IPS-18c (cell line): ENCODE data around the gene CSF1.
"Not testable (repeated sequence)": the region's sequence is repeated elsewhere in the genome, so short reads cannot be mapped to it uniquely, and the experiment has no call there.

Experiments
- H3K4me3 ChIP-seq: 2 replicates; pipeline ENCODE4 v1.7.0; 2013; ENCODE audit warnings: low read depth, mild to moderate bottlenecking, low read length, moderate library complexity; ENCODE audit not compliant: insufficient read depth
- H3K9me3 ChIP-seq: one replicate; pipeline ENCODE4 v1.6.1; 2013; ENCODE audit warnings: mild to moderate bottlenecking, low read length, moderate library complexity; ENCODE audit not compliant: control insufficient read depth, insufficient read depth

The CSF1 gene

DNA sequence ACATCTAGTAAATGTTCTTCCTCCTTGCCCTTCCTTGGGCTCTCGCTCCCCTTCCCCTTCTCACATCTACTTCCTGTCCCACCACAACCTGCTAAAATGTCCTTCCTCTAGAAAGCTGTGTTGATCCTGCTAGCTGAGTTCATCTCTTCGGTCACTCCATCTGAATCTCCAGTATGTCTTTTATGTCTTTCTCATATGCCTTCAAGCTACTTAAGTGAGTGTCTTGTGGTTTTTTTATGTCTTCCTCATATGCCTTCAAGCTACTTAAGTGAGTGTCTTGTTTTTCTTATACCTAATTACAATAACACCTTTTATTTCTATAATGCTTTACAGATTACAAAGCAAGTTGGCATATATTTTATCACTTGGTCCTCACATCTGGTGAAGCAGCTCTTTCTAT, 33.9 kb downstream of the CSF1 start:
- H3K9me3 ChIP-seq: no peaks in the 10 kb centered on the region

DNA sequence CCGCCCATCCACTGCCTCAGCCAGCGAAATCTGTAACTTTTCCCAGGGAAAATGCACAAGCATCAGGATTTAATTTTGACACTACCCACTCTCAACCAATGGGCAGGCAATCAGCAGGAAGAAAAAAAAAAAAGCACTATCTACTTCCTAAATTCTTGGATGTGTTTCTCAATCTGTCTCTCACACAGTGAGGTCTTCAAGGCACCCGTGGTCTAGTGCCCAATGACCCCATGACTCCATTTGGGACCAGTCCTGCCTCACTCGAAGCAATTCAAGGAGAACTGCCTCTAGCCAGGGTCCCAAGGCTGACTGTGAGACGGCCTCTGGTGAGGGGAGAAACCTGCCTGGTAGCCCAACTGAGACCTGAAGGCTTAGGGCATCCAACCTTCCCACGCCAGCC, 35.9 kb downstream of the CSF1 start:
- H3K4me3 ChIP-seq: no peak overlapping the region
- H3K9me3 ChIP-seq: no peaks in the 10 kb centered on the region

More for the DNA sequence above, 33.9 kb downstream of the CSF1 start:
- H3K4me3 ChIP-seq: no peak overlapping the region

DNA sequence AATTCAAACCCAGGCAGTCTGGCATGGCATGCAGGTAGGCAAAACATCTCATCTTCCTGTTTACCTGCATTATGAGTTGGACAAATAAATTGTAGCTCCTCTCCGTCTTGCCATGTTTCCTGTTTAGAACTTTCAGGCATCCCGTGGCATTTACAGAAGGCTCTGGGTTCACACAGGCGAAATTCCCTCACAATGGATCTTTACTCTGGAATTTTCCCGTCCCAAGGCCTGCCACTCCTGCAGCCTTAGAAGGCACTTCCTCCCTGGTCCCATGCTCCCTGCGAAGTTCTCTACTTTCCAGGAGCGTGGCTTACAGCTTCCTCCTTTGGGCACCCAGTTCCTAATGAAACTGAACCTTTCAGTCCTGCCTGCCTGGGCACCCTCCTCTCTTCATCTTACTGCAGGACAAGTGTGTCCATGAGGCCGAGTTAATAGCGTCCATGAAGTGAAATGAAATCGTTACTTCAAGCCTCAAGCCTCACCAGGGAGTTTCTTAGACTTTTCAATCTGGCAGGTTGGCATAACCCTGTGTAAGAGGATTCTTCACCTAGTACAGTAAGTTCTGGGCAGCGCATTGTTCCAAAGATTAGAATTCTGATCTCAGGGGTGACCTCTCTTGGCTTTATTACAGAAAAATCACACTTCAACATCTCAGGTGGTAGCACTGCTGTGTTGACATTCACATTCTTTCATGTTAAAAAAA, 37.1 kb downstream of the CSF1 start:
- no peaks in the 10 kb centered on the region for H3K9me3 ChIP-seq

DNA sequence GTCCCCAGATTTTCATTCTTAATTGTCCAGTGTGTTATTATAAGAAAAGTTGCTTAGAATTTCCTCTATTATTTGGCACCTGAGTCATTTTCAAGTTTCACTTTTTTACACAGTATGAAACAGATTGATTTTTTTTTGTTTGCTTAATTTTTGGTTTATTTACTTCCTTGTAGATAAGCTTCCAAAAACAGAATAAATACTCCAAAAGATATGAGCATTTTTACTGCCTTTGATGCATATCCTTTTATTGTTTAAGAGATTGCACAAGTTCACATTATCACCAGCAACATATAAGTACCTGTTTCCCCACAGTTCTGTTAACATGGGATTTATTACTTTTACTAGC, 37.6 kb downstream of the CSF1 start:
- Histone ChIP-seq H3K9me3 (no peaks in the 10 kb centered on the region), H3K4me3 (no peak overlapping the region)

More for the DNA sequence above, 37.1 kb downstream of the CSF1 start:
- H3K4me3 ChIP-seq: no peak overlapping the region

DNA sequence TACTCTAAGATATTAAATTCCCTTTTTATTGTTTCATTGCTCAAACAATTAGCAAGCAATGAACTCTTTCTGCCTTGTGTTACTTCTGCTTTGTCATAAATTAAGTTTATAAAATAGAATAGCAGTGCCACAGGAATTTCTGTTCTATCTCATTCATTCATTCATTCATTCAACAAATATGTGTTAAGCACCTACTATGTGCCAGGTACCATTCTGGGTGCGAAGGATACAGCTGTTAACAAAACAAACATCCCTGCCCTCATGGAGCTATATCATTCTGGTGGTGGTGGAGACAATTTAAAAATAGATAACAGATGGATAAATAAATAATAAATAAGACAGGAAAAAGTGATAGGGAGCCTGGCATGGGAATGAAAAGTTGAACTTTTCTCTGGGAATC, 39.4 kb downstream of the CSF1 start:
- Histone ChIP-seq H3K4me3 (no peak overlapping the region), H3K9me3 (no peaks in the 10 kb centered on the region)

DNA sequence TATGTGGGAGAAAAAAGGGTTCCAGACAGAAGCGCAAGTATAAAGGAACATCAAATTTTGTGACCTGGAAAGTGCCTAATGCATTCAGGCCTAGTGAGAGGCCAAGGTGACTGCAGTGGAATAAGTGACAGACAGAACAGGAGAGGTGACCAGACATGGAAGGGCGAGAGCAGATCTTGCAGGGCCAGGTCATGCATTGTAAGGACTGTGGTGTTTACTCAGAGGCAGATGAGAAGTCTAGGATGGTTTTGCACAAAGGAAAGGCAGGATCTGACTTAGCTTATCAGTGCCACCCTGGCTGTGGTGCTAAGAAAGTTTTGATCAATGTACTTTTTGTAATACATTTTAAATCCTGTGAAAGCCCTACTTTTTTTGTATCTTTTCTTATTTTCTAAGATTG, 39.9 kb downstream of the CSF1 start:
- no peaks in the 10 kb centered on the region for H3K9me3 ChIP-seq
- no peak overlapping the region for H3K4me3 ChIP-seq

DNA sequence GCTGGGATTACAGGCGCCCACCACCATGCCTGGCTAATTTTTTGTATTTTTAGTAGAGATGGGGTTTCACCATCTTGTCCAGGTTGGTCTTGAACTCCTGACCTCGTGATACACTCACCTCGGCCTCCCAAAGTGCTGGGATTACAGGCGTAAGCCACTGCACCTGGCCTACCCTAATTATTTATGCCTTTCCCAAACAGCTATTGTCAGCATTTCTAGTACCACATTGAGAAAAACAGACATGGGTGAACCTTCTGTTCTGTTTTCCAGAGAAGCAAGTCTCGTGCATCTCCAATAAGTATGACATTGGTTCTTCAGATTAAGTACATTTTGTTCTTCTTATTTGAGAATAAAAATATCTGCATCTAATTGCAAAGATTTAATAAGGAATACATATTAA, 40.9 kb downstream of the CSF1 start:
- H3K4me3 ChIP-seq, H3K9me3 ChIP-seq: not testable (repeated sequence)

DNA sequence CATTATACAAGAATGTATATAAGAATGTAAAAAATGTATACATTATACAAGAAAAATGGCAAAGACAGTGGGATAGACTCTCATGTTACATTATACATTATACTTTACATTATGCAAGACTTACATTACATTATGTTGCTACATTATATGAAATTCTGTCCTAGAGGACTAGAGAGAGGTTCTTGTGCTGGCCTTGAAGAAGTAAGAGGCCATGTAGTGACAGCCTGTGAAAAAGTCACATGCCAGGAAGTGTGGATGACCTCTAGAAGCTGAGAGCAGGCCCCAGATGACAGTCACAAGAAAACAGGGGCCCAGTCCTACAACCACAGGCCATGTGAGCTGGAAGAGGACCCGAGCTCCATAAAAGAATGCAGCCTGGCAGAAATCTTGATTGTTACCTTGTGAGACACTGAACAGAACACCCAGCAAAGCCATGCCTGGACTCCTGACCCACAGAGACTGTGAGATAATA, 43.4 kb downstream of the CSF1 start:
- no peaks in the 10 kb centered on the region for H3K9me3 ChIP-seq
- no peak overlapping the region for H3K4me3 ChIP-seq

DNA sequence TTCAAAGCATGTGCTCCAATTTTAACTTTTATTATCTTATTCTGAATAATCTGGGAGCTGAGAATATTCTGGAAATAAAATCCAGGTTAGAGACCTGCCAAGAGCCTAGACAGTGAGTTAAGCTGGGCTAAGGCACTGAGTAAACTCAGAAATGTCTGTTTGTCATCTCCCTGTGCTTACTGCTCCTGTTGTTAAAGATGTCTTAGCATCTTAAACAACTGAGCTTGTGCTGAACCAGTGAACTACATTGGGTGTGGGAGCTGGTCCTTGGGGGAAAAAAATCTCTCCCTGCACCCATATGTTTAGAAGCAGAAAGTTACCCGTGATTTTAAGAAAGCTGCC, 49.0 kb downstream of the CSF1 start:
- Histone ChIP-seq H3K9me3 (no peaks in the 10 kb centered on the region), H3K4me3 (no peak overlapping the region)

DNA sequence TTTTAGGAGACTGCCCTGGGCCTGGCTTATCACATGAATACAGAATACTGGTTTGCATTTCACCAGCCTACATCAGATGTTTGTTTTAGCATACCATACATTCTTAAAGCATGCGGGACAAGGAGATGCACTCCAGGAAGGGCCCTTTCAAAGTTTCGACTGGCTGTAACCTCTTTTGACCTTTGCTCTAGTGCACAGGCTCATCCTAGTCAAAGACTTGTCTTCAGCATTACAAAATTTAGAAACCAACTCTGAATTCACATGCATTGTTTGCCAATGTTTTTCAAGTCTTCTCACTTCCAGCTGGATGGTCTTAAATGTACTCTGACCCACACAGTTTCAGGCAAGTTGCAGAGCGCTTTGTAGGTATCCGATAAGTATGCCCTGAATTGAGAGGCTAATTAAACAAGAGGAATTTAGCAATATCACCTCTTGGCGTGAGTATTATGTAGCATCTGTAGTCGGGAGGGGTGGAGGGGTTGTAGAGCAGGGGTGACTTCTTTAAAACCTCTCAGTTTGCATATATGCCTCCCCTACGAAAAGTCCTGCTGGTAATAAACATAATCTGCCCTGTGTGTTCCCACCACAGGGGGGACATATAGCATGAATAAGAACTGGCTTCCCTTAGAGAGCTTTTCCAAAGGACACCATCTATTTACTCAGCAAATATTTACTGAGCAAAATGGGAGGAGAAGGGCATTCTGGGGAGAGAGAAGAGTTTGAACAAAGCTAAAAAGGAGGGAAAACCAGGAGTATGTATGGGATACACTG, 49.5 kb downstream of the CSF1 start:
- H3K4me3 ChIP-seq: peak overlapping the region; percentile 11; the same call in 1 of the 2 replicates
- H3K9me3 ChIP-seq: no peaks in the 10 kb centered on the region

DNA sequence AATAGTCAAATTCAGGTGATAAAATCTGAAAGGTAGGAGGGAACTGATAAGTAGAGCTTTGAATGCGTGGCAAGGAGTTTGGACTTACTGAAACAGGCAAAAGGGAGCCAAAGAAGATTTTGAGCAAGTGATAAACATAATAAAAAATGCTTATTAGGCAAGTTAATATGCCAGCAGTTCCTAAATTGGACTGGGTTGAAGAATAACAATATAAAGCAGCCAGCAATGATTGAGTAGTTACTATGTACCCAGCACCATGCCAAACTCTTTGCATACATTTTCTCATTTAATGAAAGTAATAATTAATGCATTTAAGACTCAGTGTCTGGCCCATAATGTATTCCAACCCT, 50.1 kb downstream of the CSF1 start:
- no peak overlapping the region for H3K4me3 ChIP-seq
- H3K9me3 ChIP-seq: peaks cover under 1% of the 10 kb centered on the region

DNA sequence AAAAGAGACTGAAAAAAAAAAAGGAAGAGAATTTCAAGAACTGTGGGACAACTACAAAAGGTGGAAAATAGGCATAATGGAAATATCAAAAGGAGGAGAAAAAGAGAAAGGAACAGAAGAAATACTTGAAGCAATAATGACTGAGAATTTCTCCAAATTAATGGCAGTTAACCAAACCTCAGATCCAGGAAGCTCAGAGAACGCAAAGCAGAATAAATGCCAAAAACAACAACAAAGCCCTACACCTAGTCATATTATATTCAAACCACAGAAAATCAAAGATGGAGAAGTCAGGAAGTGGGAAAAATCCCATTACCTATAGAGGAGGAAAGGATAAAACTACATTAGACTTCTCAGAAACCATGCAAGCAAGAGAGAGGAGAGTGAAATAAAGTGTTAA, 53.2 kb downstream of the CSF1 start:
- Histone ChIP-seq H3K9me3 (peaks cover 4% of the 10 kb centered on the region), H3K4me3 (no peak overlapping the region)

DNA sequence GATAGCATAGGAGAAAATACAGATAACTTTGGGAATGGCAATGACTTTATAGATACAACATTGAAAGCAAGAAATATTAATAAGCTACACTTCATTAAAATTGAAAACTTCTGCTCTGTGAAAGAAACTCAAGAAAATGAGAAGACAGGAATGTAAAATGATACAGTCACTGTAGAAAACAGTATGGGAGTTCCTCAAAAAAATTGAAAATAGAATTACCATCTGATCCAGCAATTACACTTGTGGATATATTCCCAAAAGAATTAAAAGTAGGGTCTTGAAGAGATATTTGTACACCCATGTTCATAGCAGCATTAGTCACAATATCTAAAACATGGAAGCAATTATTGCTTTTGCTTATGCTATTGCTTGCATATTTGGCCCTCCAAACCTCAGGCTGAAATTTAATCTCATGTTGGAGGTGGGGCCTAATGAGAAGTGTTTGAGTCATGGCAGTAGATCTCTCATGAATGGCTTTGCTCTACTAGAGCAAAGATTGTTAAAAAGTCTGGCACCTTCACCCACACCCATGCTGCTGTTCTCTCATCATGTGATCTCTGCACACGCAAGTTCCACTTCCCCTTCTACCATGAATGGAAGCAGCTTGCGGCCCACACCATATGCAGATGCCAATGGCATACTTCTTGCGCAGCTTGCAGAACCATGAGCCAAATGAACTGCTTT, 58.6 kb downstream of the CSF1 start:
- Histone ChIP-seq H3K9me3 (peaks cover 4% of the 10 kb centered on the region), H3K4me3 (no peak overlapping the region)

DNA sequence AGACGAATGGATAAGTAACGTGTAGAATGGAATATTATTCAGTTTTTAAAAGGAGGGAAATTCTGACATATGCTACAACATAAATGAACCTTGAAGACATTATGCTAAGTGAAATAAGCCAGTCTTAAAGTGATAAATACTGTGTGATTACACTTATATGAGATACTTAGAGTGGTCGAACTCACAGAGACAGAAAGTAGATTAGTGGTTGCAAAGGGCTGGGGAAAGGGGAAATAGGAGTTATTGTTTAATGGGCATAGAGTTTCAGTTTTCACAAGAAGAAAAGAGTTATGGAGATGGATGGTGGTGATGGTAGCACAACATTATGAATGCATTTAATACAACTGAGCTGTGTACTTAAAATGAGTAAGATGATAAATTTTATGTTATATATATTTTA, 59.3 kb downstream of the CSF1 start:
- Histone ChIP-seq H3K9me3 (peaks cover 4% of the 10 kb centered on the region), H3K4me3 (no peak overlapping the region)

DNA sequence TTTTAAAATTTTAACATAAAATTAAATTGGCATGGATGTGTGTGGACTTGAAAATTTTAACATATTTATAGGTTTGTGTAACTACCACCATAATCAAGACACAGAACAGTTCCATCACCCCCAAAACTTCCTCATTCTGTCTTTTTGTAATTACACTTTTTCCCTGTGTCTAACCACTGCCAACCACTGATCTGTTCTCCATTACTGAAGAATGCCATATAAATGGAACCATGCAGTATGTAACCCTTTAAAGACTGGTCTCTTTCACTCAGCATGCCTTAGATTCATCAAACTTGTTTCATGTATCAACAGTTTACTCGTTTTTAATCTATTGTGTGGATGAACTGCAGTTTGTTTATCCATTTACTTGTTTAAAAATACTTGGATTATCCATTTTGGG, 60.9 kb downstream of the CSF1 start:
- no peak overlapping the region for H3K4me3 ChIP-seq
- H3K9me3 ChIP-seq: no peaks in the 10 kb centered on the region

DNA sequence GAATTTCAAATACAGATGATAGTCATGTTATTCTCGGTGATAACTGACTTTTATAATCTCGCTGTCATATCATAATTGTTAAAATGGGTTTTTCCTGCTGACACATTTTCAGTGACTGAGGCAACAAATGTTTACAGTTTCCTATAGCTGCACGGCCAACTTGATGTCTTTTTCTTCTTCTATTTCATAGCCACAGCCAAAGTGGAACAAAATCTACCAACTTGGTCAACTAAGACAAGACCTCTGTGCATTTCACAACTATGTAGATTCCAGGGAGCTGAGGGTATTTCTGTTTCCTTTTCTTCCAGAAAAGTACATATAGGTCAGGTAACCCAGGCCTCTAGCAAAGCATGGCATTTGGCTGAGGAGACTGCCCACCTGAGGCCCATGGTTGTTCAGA, 63.5 kb downstream of the CSF1 start:
- Histone ChIP-seq H3K9me3 (peaks cover 5% of the 10 kb centered on the region), H3K4me3 (no peak overlapping the region)

DNA sequence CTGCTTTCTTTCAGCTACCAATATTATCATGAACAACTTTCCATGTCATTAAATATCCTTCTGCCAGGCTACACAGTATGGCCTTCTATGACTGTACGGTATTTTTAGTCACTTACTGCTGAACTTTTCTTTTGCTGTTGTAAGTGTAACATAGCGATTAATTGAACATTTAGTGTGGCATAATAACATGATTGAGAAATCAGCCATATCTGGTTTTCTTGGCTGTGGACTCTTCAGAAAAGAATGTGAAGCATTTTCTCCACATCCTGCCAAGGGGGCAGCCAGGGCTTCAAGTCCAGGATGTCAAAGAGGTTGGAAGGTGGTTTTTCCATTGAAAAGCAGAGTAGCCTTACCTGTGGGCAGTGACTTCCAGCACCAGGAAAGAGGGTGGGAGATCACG, 65.1 kb downstream of the CSF1 start:
- Histone ChIP-seq H3K4me3 (no peak overlapping the region), H3K9me3 (peaks cover 5% of the 10 kb centered on the region)

DNA sequence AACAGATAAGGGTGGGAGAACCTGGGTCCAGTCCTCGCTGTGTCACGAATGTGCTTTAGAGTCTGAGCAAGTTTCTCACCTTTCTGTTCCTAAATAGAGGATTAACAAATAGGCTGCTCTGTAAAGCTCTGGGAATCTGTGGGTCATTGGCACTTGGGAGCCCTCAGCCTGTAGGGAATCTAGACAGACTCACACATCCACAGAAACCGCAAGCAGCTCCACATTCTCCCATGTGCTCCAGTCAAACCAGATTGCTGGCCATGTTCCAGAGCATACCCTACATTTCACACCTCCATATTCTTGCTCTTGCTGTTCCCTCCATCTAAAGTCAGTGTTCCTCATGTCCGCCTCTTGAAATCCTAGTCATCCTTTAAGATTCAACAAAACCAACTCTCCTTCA, 66.1 kb downstream of the CSF1 start:
- H3K4me3 ChIP-seq: no peak overlapping the region

More for the DNA sequence above, 66.1 kb downstream of the CSF1 start:
- H3K9me3 ChIP-seq: peaks cover 5% of the 10 kb centered on the region
